ENCODE data around the gene STOX2. TPM values are rescaled to one million over a fixed set of nuclear protein-coding genes. Genes with fewer than 3 reads are reported as not detected.

STOX2 gene
- total RNA-seq, 1 experiment from 2014 or later, result not detected

DNA sequence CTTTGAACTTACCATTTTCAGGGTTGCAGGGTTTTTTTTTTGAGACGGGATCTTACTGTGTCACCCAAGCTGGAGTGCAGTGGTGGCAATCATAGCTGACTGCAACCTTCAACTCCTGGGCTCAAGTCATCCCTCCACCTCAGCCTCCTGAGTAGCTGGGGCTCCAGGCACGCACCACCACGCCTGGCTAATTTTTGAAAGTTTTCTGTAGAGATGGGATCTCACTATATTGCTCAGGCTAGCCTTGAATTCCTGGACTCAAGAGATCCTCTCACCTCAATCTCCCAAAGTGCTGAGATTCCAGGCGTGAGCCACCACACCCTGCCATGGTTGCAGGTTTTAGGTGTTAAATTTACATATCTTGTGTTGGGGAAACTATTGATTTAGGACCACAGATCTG, 64.5 kb downstream of the STOX2 start:
- no peak for DNase-seq (ENCODE audit: low spot score)
- in situ Hi-C loops (cut with HindIII; ENCODE audit: low sequenced_read_pairs), result no loop called here

DNA sequence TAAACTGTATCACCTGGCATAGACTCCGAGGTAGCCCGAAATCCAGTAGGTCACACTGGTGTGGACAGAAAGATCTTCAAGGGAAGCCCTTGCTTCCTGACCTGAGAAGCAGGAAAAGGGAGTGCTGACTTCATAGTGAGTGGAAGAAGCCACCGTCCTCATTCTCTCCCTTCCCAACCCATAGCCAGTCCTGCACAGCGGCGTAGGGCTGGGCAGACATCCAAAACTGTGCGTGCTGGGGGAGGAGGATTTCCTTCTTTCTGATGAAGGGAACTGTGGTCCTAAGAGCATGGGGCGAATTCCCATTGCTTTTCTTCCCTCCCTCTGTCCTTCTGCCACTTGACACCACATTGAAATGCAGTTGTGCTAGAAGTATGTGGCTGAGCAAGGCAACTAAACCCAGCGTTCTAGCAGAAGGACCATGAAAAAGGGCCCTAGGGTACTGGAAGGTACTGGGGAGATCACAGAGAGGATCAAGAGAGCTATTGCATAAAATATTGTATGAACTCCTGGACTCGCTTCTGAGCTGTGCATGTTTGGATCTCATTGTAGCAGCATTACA, 66.9 kb downstream of the STOX2 start:
- DNase-seq (ENCODE audit: low spot score), result peak; percentile 40
- in situ Hi-C loops (cut with HindIII; ENCODE audit: low sequenced_read_pairs), result no loop called here

DNA sequence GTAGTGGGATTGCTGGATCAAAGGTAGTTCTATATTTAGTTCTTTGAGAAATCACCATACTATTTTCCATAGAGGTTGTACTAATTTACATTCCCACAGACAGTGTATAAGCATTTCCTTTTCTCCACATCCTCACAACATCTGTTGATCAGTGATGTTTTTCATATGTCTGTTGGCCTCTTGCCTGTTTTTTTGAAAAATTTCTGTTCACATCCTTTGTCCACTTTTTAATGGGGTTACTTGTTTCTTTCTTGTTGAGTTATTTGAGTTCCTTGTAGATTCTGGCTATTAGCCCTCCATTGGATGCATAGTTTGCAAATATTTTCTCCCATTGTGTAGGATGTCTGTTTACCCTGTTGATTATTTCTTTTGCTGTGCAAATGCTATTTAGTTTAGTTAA, 72.6 kb downstream of the STOX2 start:
- in situ Hi-C loops (cut with HindIII; ENCODE audit: low sequenced_read_pairs), result no loop called here
- no peak for DNase-seq (ENCODE audit: low spot score)

GRCh38 chr4:183984566-183984965, 79.5 kb downstream of the STOX2 start:
- in situ Hi-C loops (cut with HindIII; ENCODE audit: low sequenced_read_pairs), result no loop called here
- DNase-seq (ENCODE audit: low spot score), result peak; percentile 65

GRCh38 chr4:183985786-183986185, 80.7 kb downstream of the STOX2 start:
- DNase-seq (ENCODE audit: low spot score), result no peak
- in situ Hi-C loops (cut with HindIII; ENCODE audit: low sequenced_read_pairs), result no loop called here

DNA sequence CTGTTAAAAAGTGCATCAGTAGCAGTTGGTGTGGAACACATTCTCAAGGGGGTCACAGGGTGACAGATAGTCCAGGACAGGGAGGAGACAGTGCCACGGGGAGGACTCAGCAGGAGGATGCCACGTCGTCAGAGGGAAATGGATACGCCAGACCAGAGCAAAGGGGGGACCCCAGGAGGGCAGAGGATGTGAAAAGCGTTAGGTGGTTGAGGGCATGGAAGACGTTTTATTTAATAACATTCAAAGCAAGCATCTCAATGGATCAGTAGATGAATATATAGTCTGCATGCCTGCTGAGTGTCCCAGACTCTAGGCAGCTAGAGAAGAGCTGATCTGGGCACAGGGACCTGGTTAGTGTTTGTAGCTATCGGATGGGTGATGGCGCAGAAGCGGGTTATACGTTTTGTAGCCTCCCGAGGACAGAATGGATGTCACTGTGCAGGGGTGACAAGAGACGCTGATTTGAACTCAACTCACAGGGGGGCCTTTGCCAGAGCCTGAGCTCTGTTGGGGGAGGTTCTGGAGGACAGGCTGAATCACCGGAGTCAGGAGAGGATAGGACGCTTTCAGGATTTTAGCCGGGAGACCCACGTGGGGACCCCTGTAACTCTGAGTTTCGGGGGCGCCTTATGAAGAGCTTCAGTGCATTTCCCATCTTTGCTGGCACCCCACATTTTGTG, 81.3 kb downstream of the STOX2 start:
- in situ Hi-C loops (cut with HindIII; ENCODE audit: low sequenced_read_pairs), result no loop called here
- peak; percentile 22 for DNase-seq (ENCODE audit: low spot score)

- in situ Hi-C loops (cut with HindIII; ENCODE audit: low sequenced_read_pairs), result no loop called here
- DNase-seq (ENCODE audit: low spot score), result peak; percentile 58
These were observed 82.2 kb downstream of the STOX2 start for GRCh38 chr4:183986971-183987946.

DNA sequence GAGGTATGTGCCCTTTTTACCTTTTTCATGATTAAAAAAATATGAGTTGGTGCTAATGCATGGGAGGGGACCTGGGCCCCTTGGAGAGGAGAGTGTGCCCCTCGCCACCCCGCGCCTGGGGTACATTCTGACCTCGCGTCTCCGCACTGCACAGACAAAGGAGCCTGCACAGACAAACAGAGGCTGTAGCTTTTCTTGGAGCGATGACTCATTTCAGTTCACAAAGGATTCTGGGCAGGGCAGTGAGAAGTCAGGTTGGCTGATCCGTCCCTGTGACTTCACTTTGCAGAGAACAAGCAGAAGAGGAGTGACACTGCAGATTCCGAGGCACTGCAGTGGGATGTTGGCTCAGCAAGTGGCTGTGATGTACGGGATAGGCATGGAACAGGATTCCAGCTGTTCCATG, 82.9 kb downstream of the STOX2 start:
- in situ Hi-C loops (cut with HindIII; ENCODE audit: low sequenced_read_pairs), result no loop called here
- DNase-seq (ENCODE audit: low spot score), result peak; percentile 83

DNA sequence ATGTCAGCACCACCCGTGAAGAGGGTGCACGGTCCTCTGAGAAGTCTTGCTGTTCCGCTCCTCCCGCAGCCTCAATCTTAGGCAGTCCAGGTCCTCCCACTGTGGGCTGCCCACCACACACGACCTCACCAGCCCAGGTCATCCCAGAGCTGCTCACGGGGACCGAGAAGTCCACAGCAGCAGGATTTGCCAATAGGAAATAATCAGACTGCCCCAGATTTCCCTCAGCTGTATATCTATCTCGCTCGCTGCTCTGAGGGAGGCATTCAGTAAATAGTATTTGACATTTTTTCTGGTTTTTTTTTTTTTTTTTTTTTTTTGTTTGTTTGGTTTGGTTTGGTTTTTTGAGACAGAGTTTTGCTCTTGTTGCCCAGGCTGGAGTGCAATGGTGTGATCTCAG, 83.8 kb downstream of the STOX2 start:
- in situ Hi-C loops (cut with HindIII; ENCODE audit: low sequenced_read_pairs), result no loop called here
- DNase-seq (ENCODE audit: low spot score), result no peak

GRCh38 chr4:183989461-183989860, 84.4 kb downstream of the STOX2 start:
- DNase-seq (ENCODE audit: low spot score), result no peak
- in situ Hi-C loops (cut with HindIII; ENCODE audit: low sequenced_read_pairs), result no loop called here

- in situ Hi-C loops (cut with HindIII; ENCODE audit: low sequenced_read_pairs), result no loop called here
- no peak for DNase-seq (ENCODE audit: low spot score)
These were observed 84.8 kb downstream of the STOX2 start for GRCh38 chr4:183989931-183990330.

DNA sequence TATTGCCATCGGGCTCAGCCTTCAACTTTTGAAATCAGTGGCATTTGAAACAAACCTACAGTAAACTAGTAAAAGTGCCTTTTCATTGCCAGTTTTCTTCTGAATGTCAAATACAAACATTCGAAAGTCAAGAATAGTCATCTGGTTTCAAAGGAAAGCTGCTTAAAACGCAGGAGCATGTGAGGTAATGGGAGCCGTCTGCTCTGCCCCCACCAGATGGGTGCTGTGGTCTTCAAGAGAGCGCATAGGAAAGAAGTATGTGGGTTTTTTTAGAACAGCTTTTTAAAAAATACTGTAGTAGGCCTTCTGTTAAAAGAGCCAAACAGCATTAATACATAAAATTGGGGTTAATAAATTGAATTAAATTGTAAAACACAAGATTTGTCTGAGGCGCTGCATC, 88.6 kb downstream of the STOX2 start:
- in situ Hi-C loops (cut with HindIII; ENCODE audit: low sequenced_read_pairs), result no loop called here
- DNase-seq (ENCODE audit: low spot score), result no peak

GRCh38 chr4:183995570-183995969, 90.5 kb downstream of the STOX2 start:
- DNase-seq (ENCODE audit: low spot score), result no peak
- in situ Hi-C loops (cut with HindIII; ENCODE audit: low sequenced_read_pairs), result no loop called here

GRCh38 chr4:183996868-183997267, 91.8 kb downstream of the STOX2 start:
- in situ Hi-C loops (cut with HindIII; ENCODE audit: low sequenced_read_pairs), result no loop called here
- no peak for DNase-seq (ENCODE audit: low spot score)

- DNase-seq (ENCODE audit: low spot score), result no peak
- in situ Hi-C loops (cut with HindIII; ENCODE audit: low sequenced_read_pairs), result no loop called here
These were observed 94.3 kb downstream of the STOX2 start for GRCh38 chr4:183999435-183999834.

GRCh38 chr4:184000457-184001396, 95.6 kb downstream of the STOX2 start:
- DNase-seq (ENCODE audit: low spot score), result peak; percentile 84

GRCh38 chr4:184003433-184003832, 98.3 kb downstream of the STOX2 start:
- in situ Hi-C loops (cut with HindIII; ENCODE audit: low sequenced_read_pairs), result no loop called here
- no peak for DNase-seq (ENCODE audit: low spot score)

More at GRCh38 chr4:184000457-184001396, 95.6 kb downstream of the STOX2 start:
- in situ Hi-C loops (cut with HindIII; ENCODE audit: low sequenced_read_pairs), result no loop called here

- DNase-seq (ENCODE audit: low spot score), result no peak
- in situ Hi-C loops (cut with HindIII; ENCODE audit: low sequenced_read_pairs), result no loop called here
These were observed 102.8 kb downstream of the STOX2 start for GRCh38 chr4:184007891-184008290.

- in situ Hi-C loops (cut with HindIII; ENCODE audit: low sequenced_read_pairs), result no loop called here
- DNase-seq (ENCODE audit: low spot score), result no peak
These were observed 105.6 kb downstream of the STOX2 start for GRCh38 chr4:184010696-184011095.

Data from G401 (cell line).